Mesothelial cell of epicardium (in vitro differentiated cells): ENCODE results near the gene TTC6. TPM values are rescaled to one million over a fixed set of nuclear protein-coding genes. Genes with fewer than 3 reads are reported as not detected.

Experiments
- DNase-seq, 2 experiments: peaks; one replicate each; pipeline ENCODE4 v3.0.0; 2021; ENCODE audit warnings: low spot score in 2 of 2; ENCODE audit not compliant: unreplicated experiment in 2 of 2
- H3K27ac Mint-ChIP-seq: 2 replicates; pipeline ENCODE4 v1.8.0; 2021; ENCODE audit warnings: mixed read lengths
- H3K27me3 Mint-ChIP-seq: 2 replicates; pipeline ENCODE4 v1.8.0; 2021; ENCODE audit warnings: low read depth, mixed read lengths
- H3K36me3 Mint-ChIP-seq: 2 replicates; pipeline ENCODE4 v1.8.0; 2021; ENCODE audit warnings: mixed read lengths
- H3K4me1 Mint-ChIP-seq: 2 replicates; pipeline ENCODE4 v1.8.0; 2021; ENCODE audit warnings: mixed read lengths
- H3K4me3 Mint-ChIP-seq: 2 replicates; pipeline ENCODE4 v1.8.0; 2021; ENCODE audit warnings: mild to moderate bottlenecking, moderate library complexity, mixed read lengths
- H3K9me3 Mint-ChIP-seq: 2 replicates; pipeline ENCODE4 v1.8.0; 2021; ENCODE audit warnings: mixed read lengths
- CTCF ChIP-seq: fragments of 200-600 bp; sonication (generic); IDR thresholded peaks from one replicate; pipeline ENCODE4 v1.5.0; 2021; ENCODE audit warnings: antibody characterized with exemption; ENCODE audit not compliant: unreplicated experiment
- total RNA-seq: library from RNA; stranded (reverse); gene quantifications from 3 replicates; pipeline ENCODE4 v1.2.1, GENCODE V29; 2021

TTC6 gene
- total RNA-seq, 1 donor from 2014 or later: 2.7 TPM

- peaks cover 26% of the 10 kb centered on the region for H3K4me1 Mint-ChIP-seq
- no peak overlapping the region for H3K27ac Mint-ChIP-seq
- peaks cover 93% of the 10 kb centered on the region for H3K27me3 Mint-ChIP-seq
- TF ChIP-seq CTCF: no peak
- no peaks in the 10 kb centered on the region for H3K9me3 Mint-ChIP-seq
- H3K36me3 Mint-ChIP-seq: no peaks in the 10 kb centered on the region
- H3K4me3 Mint-ChIP-seq: peak overlapping the region; percentile 70
- DNase-seq: no peak
These were observed 4.3 kb downstream of the TTC6 start for GRCh38 chr14:37599507-37600368.

GRCh38 chr14:37600880-37601741 is 5.7 kb downstream of the TTC6 start:
- no peak for DNase-seq
- Mint-ChIP-seq H3K9me3 (no peaks in the 10 kb centered on the region), H3K4me3 (no peak overlapping the region), H3K4me1 (peaks cover 22% of the 10 kb centered on the region), H3K36me3 (no peaks in the 10 kb centered on the region), H3K27me3 (peaks cover 99% of the 10 kb centered on the region), H3K27ac (no peak overlapping the region)
- no peak for TF ChIP-seq CTCF

DNA sequence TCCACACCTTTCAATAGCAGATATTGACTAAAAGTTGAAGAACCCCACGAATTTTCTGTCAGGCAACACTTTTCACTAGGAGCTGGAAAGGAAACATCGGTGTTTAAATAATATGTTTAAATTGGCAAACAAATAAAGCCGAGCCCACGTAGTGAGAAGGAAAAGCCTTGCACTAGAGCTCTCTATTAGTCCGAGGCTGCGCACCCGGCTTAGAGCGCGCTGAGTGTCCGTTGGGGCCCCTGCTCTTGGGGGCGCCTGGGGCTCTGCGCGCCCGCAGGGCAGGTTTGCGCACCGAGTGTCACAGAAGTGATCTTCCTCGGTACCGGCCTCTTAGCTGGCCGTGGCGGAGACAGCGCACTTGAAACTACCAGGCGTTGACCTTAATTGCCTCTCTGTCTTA is 6.4 kb downstream of the TTC6 start:
- TF ChIP-seq CTCF: no peak
- Mint-ChIP-seq H3K27me3 (peaks cover 99% of the 10 kb centered on the region), H3K4me3 (no peak overlapping the region), H3K27ac (no peak overlapping the region), H3K36me3 (no peaks in the 10 kb centered on the region), H3K9me3 (no peaks in the 10 kb centered on the region), H3K4me1 (peaks cover 22% of the 10 kb centered on the region)
- DNase-seq: no peak

DNA sequence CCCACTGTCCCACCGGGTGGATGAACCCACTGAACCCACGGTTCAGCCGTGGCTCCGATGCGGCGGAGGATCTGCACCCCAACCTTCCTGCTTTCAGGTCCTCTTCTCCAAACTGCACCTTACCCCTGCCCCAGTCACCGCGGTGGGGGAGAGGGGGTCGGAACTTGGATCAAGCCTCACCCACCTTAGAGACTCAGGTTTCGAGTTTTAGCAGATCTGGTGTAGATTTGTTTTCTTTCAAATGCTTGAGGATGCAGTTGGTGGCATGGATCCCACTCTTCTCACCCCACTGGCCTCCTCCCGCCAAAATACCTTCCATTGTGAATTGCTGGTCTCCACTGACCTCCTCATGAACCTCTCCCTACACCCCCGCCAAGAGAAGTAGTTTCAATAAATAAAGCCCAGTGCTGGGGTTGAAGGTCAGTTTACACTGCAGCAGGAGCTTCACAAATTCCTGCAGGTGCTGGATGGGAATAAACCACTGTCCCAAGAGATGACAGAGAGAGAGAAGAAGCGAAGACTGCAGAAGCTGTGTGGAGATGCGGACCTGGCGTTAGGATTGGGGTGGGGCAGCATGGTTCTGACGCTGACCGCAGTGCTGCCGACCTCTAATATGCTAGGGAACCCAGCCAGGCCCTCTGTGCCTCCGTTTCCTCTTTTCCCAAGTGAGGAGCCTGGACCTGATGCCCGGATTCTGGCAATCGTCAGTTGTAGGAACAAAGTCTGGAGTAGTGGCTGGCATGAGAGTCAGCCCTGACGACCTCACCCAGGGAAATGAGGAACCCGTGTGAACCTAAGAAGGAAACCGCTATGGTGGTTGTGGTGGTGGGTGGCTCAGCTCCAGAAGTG is 7.4 kb downstream of the TTC6 start:
- TF ChIP-seq CTCF: no peak
- Mint-ChIP-seq H3K4me1 (peaks cover 19% of the 10 kb centered on the region), H3K27ac (no peak overlapping the region), H3K36me3 (no peaks in the 10 kb centered on the region), H3K27me3 (peaks cover 95% of the 10 kb centered on the region), H3K9me3 (no peaks in the 10 kb centered on the region), H3K4me3 (no peak overlapping the region)
- DNase-seq: no peak

- H3K36me3 Mint-ChIP-seq: no peaks in the 10 kb centered on the region
- no peak overlapping the region for H3K27ac Mint-ChIP-seq
- H3K4me3 Mint-ChIP-seq: no peak overlapping the region
- peaks cover 95% of the 10 kb centered on the region for H3K27me3 Mint-ChIP-seq
- TF ChIP-seq CTCF: no peak
- DNase-seq: no peak
- H3K4me1 Mint-ChIP-seq: peaks cover 13% of the 10 kb centered on the region
- no peaks in the 10 kb centered on the region for H3K9me3 Mint-ChIP-seq
These were observed 8.3 kb downstream of the TTC6 start for GRCh38 chr14:37603688-37604251.
